ENCODE measurements around the gene LRRFIP2.

The LRRFIP2 gene

DNA sequence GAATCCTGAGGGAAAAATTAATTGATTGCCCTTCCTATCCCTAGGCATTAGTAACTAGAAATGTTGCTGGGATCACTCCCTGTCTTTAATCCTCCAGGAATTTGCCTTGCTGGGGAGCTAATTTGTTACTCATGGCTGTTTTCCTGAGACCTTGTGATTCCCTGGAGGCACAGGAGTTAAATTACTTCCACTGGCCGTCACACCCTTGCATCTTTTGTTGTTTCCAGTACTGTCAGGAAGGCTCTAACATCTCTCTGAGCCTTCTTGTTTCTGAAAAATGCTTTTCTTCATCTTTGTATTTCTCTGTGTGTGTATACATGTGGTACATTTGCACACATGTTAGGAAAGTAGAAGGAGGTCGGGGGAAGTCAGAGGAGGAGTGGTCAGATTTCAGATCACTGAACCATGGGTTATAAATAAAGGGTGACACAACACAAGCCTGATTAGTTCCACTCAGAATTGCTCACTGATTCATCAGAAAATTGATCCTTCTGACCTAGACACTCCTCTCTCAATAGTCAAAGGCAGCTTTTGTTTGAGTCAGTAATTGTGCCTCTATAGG is 23.5 kb upstream of the LRRFIP2 start (continued):
- peak; percentile 48 for TF ChIP-seq GLIS1 (tag by site-specific recombination; IDR thresholded peaks at IDR 0.05)
- TF ChIP-seq, protein P1, sequence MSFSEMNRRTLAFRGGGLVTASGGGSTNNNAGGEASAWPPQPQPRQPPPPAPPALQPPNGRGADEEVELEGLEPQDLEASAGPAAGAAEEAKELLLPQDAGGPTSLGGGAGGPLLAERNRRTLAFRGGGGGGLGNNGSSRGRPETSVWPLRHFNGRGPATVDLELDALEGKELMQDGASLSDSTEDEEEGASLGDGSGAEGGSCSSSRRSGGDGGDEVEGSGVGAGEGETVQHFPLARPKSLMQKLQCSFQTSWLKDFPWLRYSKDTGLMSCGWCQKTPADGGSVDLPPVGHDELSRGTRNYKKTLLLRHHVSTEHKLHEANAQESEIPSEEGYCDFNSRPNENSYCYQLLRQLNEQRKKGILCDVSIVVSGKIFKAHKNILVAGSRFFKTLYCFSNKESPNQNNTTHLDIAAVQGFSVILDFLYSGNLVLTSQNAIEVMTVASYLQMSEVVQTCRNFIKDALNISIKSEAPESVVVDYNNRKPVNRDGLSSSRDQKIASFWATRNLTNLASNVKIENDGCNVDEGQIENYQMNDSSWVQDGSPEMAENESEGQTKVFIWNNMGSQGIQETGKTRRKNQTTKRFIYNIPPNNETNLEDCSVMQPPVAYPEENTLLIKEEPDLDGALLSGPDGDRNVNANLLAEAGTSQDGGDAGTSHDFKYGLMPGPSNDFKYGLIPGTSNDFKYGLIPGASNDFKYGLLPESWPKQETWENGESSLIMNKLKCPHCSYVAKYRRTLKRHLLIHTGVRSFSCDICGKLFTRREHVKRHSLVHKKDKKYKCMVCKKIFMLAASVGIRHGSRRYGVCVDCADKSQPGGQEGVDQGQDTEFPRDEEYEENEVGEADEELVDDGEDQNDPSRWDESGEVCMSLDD (tag by site-specific recombination; IDR thresholded peaks at IDR 0.05): no peak
- TF ChIP-seq, protein P2, sequence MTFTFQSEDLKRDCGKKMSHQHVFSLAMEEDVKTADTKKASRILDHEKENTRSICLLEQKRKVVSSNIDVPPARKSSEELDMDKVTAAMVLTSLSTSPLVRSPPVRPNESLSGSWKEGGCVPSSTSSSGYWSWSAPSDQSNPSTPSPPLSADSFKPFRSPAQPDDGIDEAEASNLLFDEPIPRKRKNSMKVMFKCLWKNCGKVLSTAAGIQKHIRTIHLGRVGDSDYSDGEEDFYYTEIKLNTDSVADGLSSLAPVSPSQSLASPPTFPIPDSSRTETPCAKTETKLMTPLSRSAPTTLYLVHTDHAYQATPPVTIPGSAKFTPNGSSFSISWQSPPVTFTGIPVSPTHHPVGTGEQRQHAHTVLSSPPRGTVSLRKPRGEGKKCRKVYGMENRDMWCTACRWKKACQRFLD (tag by site-specific recombination; IDR thresholded peaks at IDR 0.05): no peak
- TF ChIP-seq, protein P3, sequence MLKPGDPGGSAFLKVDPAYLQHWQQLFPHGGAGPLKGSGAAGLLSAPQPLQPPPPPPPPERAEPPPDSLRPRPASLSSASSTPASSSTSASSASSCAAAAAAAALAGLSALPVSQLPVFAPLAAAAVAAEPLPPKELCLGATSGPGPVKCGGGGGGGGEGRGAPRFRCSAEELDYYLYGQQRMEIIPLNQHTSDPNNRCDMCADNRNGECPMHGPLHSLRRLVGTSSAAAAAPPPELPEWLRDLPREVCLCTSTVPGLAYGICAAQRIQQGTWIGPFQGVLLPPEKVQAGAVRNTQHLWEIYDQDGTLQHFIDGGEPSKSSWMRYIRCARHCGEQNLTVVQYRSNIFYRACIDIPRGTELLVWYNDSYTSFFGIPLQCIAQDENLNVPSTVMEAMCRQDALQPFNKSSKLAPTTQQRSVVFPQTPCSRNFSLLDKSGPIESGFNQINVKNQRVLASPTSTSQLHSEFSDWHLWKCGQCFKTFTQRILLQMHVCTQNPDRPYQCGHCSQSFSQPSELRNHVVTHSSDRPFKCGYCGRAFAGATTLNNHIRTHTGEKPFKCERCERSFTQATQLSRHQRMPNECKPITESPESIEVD (tag by site-specific recombination; IDR thresholded peaks at IDR 0.05): 0 out of 2 replicates have a peak, but pooled peaks have one; percentile 40
- TF ChIP-seq, protein P4, sequence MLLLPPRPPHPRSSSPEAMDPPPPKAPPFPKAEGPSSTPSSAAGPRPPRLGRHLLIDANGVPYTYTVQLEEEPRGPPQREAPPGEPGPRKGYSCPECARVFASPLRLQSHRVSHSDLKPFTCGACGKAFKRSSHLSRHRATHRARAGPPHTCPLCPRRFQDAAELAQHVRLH (tag by site-specific recombination; IDR thresholded peaks at IDR 0.05): no peak
- TF ChIP-seq ZIC2 (tag by site-specific recombination; IDR thresholded peaks at IDR 0.05): no peak
- TF ChIP-seq TRIM28 (IDR thresholded peaks at IDR 0.05; ENCODE audit: borderline replicate concordance, low read length): peak; percentile 63
- no peak for TF ChIP-seq ZNF48 (tag by site-specific recombination; IDR thresholded peaks at IDR 0.05)
- no peak for TF ChIP-seq ZXDB (tag by site-specific recombination; IDR thresholded peaks at IDR 0.05)
- TF ChIP-seq, protein P5, sequence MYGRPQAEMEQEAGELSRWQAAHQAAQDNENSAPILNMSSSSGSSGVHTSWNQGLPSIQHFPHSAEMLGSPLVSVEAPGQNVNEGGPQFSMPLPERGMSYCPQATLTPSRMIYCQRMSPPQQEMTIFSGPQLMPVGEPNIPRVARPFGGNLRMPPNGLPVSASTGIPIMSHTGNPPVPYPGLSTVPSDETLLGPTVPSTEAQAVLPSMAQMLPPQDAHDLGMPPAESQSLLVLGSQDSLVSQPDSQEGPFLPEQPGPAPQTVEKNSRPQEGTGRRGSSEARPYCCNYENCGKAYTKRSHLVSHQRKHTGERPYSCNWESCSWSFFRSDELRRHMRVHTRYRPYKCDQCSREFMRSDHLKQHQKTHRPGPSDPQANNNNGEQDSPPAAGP (tag by site-specific recombination; IDR thresholded peaks at IDR 0.05): 0 out of 2 replicates have a peak, but pooled peaks have one; percentile 50

DNA sequence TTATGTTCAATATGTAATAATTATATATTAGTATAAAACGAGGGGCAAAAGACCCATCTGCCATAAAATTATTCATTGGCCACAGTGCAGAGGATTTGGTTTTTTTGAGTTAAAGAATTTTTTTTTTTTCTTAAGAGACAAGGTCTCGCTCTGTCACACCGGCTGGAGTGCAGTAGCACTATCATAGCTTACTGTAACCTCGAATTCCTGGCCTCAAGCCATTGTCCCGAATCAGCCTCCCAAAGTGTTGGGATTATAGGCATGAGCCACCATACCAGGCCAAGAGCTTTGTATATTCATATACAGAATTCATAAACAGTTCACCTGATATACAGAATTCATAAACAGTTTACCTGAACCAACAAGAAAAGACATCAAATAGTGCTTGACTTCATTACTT is 20.2 kb upstream of the LRRFIP2 start:
- no peak overlapping the region for H3K4me3 ChIP-seq (ENCODE audit: low read depth, low read length)
- H3K27ac ChIP-seq (ENCODE audit: extremely low read depth, low read depth, low read length): no peak overlapping the region
- ChIA-PET POLR2A (no interaction called here), CTCF (interaction anchor here (0.6 kb wide), 1 partner anchor 165 kb away, joined by 3 read pairs; no protein-coding TSS in a partner anchor)
- H3K9me3 ChIP-seq (ENCODE audit: control insufficient read depth, insufficient read depth, low read depth, low read length): no peaks in the 10 kb centered on the region
- H3K4me1 ChIP-seq (ENCODE audit: control insufficient read depth, insufficient read depth, low read length): no peaks in the 10 kb centered on the region
- H3K36me3 ChIP-seq (ENCODE audit: control insufficient read depth in 2 of 2, insufficient read depth in 1 of 2, low read length in 2 of 2): no peaks in the 10 kb centered on the region
- no peak for TF ChIP-seq ZNF664 (tag by site-specific recombination; IDR thresholded peaks at IDR 0.05)
- no peak for TF ChIP-seq ZNF169 (tag by site-specific recombination; IDR thresholded peaks at IDR 0.05)
- no peak for TF ChIP-seq BCL11B (tag by site-specific recombination; IDR thresholded peaks at IDR 0.05; ENCODE audit: low read depth)
- no peak for TF ChIP-seq ZNF473 (tag by site-specific recombination; IDR thresholded peaks at IDR 0.05)
- no peak for TF ChIP-seq ZNF391 (tag by site-specific recombination; IDR thresholded peaks at IDR 0.05; ENCODE audit: borderline replicate concordance, low read depth)
- no peak for TF ChIP-seq KLF9 (tag by site-specific recombination; IDR thresholded peaks at IDR 0.05; ENCODE audit: low read depth)
- TF ChIP-seq, protein P6, sequence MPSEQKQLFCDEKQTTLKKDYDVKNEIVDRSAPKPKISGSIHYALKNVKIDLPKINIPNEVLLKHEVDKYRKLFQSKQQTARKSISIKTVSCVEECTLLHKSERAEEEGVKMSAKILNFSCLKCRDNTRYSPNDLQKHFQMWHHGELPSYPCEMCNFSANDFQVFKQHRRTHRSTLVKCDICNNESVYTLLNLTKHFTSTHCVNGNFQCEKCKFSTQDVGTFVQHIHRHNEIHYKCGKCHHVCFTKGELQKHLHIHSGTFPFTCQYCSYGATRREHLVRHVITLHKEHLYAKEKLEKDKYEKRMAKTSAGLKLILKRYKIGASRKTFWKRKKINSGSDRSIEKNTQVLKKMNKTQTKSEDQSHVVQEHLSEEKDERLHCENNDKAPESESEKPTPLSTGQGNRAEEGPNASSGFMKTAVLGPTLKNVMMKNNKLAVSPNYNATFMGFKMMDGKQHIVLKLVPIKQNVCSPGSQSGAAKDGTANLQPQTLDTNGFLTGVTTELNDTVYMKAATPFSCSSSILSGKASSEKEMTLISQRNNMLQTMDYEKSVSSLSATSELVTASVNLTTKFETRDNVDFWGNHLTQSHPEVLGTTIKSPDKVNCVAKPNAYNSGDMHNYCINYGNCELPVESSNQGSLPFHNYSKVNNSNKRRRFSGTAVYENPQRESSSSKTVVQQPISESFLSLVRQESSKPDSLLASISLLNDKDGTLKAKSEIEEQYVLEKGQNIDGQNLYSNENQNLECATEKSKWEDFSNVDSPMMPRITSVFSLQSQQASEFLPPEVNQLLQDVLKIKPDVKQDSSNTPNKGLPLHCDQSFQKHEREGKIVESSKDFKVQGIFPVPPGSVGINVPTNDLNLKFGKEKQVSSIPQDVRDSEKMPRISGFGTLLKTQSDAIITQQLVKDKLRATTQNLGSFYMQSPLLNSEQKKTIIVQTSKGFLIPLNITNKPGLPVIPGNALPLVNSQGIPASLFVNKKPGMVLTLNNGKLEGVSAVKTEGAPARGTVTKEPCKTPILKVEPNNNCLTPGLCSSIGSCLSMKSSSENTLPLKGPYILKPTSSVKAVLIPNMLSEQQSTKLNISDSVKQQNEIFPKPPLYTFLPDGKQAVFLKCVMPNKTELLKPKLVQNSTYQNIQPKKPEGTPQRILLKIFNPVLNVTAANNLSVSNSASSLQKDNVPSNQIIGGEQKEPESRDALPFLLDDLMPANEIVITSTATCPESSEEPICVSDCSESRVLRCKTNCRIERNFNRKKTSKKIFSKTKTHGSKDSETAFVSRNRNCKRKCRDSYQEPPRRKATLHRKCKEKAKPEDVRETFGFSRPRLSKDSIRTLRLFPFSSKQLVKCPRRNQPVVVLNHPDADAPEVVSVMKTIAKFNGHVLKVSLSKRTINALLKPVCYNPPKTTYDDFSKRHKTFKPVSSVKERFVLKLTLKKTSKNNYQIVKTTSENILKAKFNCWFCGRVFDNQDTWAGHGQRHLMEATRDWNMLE (tag by site-specific recombination; conservative IDR thresholded peaks at IDR 0.05; ENCODE audit: low read depth): no peak
- TF ChIP-seq, protein P7, sequence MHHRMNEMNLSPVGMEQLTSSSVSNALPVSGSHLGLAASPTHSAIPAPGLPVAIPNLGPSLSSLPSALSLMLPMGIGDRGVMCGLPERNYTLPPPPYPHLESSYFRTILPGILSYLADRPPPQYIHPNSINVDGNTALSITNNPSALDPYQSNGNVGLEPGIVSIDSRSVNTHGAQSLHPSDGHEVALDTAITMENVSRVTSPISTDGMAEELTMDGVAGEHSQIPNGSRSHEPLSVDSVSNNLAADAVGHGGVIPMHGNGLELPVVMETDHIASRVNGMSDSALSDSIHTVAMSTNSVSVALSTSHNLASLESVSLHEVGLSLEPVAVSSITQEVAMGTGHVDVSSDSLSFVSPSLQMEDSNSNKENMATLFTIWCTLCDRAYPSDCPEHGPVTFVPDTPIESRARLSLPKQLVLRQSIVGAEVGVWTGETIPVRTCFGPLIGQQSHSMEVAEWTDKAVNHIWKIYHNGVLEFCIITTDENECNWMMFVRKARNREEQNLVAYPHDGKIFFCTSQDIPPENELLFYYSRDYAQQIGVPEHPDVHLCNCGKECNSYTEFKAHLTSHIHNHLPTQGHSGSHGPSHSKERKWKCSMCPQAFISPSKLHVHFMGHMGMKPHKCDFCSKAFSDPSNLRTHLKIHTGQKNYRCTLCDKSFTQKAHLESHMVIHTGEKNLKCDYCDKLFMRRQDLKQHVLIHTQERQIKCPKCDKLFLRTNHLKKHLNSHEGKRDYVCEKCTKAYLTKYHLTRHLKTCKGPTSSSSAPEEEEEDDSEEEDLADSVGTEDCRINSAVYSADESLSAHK (tag by site-specific recombination; IDR thresholded peaks at IDR 0.05): no peak
- no peak for TF ChIP-seq ZNF16 (tag by site-specific recombination; IDR thresholded peaks at IDR 0.05; ENCODE audit: low read depth)
- TF ChIP-seq, protein P8, sequence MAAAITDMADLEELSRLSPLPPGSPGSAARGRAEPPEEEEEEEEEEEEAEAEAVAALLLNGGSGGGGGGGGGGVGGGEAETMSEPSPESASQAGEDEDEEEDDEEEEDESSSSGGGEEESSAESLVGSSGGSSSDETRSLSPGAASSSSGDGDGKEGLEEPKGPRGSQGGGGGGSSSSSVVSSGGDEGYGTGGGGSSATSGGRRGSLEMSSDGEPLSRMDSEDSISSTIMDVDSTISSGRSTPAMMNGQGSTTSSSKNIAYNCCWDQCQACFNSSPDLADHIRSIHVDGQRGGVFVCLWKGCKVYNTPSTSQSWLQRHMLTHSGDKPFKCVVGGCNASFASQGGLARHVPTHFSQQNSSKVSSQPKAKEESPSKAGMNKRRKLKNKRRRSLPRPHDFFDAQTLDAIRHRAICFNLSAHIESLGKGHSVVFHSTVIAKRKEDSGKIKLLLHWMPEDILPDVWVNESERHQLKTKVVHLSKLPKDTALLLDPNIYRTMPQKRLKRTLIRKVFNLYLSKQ (tag by site-specific recombination; IDR thresholded peaks at IDR 0.05; ENCODE audit: borderline replicate concordance): no peak

Data from HEK293 (cell line).